HEK293 (cell line): ENCODE measurements around the gene NKX1-1.

Source experiments
- CTCF ChIA-PET: fragments of 350-600 bp; formaldehyde crosslinking; extraction: SDS; loops from one replicate; lab custom pipeline; 2021; ENCODE audit warnings: antibody characterized with exemption; lab: Yijun Ruan, JAX
- POLR2A ChIA-PET: fragments of 300-600 bp; formaldehyde crosslinking; extraction: SDS; loops from one replicate; lab custom pipeline; 2020; ENCODE audit warnings: antibody characterized with exemption, inconsistent platforms; lab: Yijun Ruan, JAX
- H3K27ac ChIP-seq: fragments of 200-500 bp; sonication (Bioruptor generic); 2 replicates; pipeline ENCODE4 v1.5.1; 2014; ENCODE audit warnings: low read depth, low read length, control low read depth, inconsistent platforms; ENCODE audit errors: extremely low read depth
- H3K36me3 ChIP-seq, 2 experiments: fragments of 200-500 bp in 1 of 2; sonication (Bioruptor generic) in 1 of 2; 1 replicate in 1 of 2; 2 replicates in 1 of 2; pipeline ENCODE4 v1.5.1; 2014 to 2017; ENCODE audit warnings: inconsistent platforms in 2 of 2, low read length in 2 of 2; ENCODE audit not compliant: control insufficient read depth in 2 of 2, insufficient read depth in 1 of 2
- H3K4me1 ChIP-seq: fragments of 200-500 bp; sonication (Bioruptor generic); 2 replicates; pipeline ENCODE4 v1.5.1; 2014; ENCODE audit warnings: mild to moderate bottlenecking, low read length, inconsistent platforms; ENCODE audit not compliant: control insufficient read depth, insufficient read depth
- H3K4me3 ChIP-seq: 2 replicates; pipeline ENCODE4 v1.5.1; 2011; ENCODE audit warnings: low read depth, mild to moderate bottlenecking, control low read depth, low read length, moderate library complexity
- H3K9me3 ChIP-seq: fragments of 200-500 bp; sonication (Bioruptor generic); 2 replicates; pipeline ENCODE4 v1.5.1; 2014; ENCODE audit warnings: low read depth, low read length, inconsistent platforms; ENCODE audit not compliant: control insufficient read depth, insufficient read depth
- KLF1 ChIP-seq: fragments of 450-650 bp; formaldehyde crosslinking; IDR thresholded peaks from 2 replicates; pipeline ENCODE4 v1.5.1; 2016; ENCODE audit warnings: missing biosample characterization, missing genetic modification characterization
- PBX3 ChIP-seq: sonication (generic); formaldehyde crosslinking; IDR thresholded peaks from 2 replicates; pipeline ENCODE4 v1.8.1; 2022; ENCODE audit warnings: mild to moderate bottlenecking, moderate library complexity, missing genetic modification reagents
- ZBTB48 ChIP-seq: fragments of 450-650 bp; formaldehyde crosslinking; IDR thresholded peaks from 2 replicates; pipeline ENCODE4 v1.5.1; 2016; ENCODE audit warnings: missing biosample characterization, missing genetic modification characterization
- ZIC2 ChIP-seq: fragments of 450-650 bp; formaldehyde crosslinking; IDR thresholded peaks from 2 replicates; pipeline ENCODE4 v1.5.1; 2016; ENCODE audit warnings: missing biosample characterization, missing genetic modification characterization
- ZNF114 ChIP-seq: fragments of 450-650 bp; formaldehyde crosslinking; IDR thresholded peaks from 2 replicates; pipeline ENCODE4 v1.5.0; 2017; ENCODE audit warnings: missing biosample characterization, missing genetic modification characterization
- ZNF138 ChIP-seq: fragments of 450-650 bp; formaldehyde crosslinking; IDR thresholded peaks from 2 replicates; pipeline ENCODE4 v1.5.1; 2016; ENCODE audit warnings: missing biosample characterization, missing genetic modification characterization, borderline replicate concordance
- ZNF239 ChIP-seq: fragments of 450-650 bp; formaldehyde crosslinking; IDR thresholded peaks from 2 replicates; pipeline ENCODE4 v1.5.1; 2016; ENCODE audit warnings: missing biosample characterization, missing genetic modification characterization
- ZNF776 ChIP-seq: fragments of 450-650 bp; formaldehyde crosslinking; IDR thresholded peaks from 2 replicates; pipeline ENCODE4 v1.5.0; 2017; ENCODE audit warnings: missing biosample characterization, missing genetic modification characterization, borderline replicate concordance
- ZNF792 ChIP-seq: fragments of 450-650 bp; formaldehyde crosslinking; IDR thresholded peaks from 2 replicates; pipeline ENCODE4 v1.5.1; 2016; ENCODE audit warnings: missing biosample characterization, missing genetic modification characterization
- TF ChIP-seq, protein P1 (sequence below): fragments of 450-650 bp; IDR thresholded peaks from 2 replicates; pipeline ENCODE4 v1.5.1; 2018; ENCODE audit warnings: missing biosample characterization, mild to moderate bottlenecking, missing genetic modification characterization
- TF ChIP-seq, protein P2 (sequence below): fragments of 450-650 bp; formaldehyde crosslinking; conservative IDR thresholded peaks from 2 replicates; pipeline ENCODE4 v1.5.1; 2016; ENCODE audit warnings: low read depth, missing biosample characterization, missing genetic modification characterization

NKX1-1 gene

DNA sequence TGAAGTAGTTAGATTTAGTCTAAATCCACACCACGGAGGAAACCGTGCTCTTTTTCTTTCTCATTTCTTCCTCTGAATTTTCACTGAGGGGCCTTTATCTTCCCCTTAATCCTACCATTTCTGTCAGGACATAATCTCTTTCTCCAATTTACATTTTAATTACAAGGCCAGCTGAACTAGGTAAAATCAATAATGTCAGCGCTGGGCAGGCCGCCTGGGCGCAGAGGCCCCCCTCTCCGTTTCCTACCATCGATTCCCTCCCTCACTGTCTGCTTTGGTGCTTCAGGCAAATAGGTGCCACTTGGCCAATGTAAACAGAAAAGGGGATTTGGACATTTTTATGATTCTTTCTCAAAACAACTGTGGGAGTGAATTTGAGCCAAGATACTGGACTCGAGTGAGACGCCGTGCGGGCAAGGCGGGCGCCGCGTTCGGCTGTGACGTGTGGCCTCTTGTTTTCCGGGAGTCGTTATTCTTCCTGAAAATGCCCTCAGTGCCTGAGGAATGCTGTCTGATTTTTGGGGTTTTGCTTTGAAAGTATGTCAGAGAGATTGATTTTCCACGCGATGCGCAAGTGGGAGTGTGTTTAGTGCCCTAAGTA is 36.7 kb downstream of the NKX1-1 start (continued):
- TF ChIP-seq KLF1 (tag by site-specific recombination) (no peak), ZNF239 (tag by site-specific recombination) (no peak)
- TF ChIP-seq, protein P1, sequence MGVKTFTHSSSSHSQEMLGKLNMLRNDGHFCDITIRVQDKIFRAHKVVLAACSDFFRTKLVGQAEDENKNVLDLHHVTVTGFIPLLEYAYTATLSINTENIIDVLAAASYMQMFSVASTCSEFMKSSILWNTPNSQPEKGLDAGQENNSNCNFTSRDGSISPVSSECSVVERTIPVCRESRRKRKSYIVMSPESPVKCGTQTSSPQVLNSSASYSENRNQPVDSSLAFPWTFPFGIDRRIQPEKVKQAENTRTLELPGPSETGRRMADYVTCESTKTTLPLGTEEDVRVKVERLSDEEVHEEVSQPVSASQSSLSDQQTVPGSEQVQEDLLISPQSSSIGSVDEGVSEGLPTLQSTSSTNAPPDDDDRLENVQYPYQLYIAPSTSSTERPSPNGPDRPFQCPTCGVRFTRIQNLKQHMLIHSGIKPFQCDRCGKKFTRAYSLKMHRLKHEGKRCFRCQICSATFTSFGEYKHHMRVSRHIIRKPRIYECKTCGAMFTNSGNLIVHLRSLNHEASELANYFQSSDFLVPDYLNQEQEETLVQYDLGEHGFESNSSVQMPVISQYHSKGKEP (tag by site-specific recombination) = no peak

GRCh38 chr4:1369091-1369450 is 37.2 kb downstream of the NKX1-1 start:
- Histone ChIP-seq H3K4me1 (no peaks in the 10 kb centered on the region), H3K4me3 (no peak overlapping the region), H3K9me3 (no peaks in the 10 kb centered on the region), H3K36me3 (peaks cover 0 to 55% of the 10 kb centered on the region in 2 experiments; a peak in 1 of 3 replicates), H3K27ac (no peak overlapping the region)
- POLR2A ChIA-PET = no interaction called here
- TF ChIP-seq ZIC2 (tag by site-specific recombination) = 0 out of 2 replicates have a peak, but pooled peaks have one; percentile 5
- TF ChIP-seq PBX3 (CRISPR knock-in tag) = no peak
- CTCF ChIA-PET = no interaction called here

DNA sequence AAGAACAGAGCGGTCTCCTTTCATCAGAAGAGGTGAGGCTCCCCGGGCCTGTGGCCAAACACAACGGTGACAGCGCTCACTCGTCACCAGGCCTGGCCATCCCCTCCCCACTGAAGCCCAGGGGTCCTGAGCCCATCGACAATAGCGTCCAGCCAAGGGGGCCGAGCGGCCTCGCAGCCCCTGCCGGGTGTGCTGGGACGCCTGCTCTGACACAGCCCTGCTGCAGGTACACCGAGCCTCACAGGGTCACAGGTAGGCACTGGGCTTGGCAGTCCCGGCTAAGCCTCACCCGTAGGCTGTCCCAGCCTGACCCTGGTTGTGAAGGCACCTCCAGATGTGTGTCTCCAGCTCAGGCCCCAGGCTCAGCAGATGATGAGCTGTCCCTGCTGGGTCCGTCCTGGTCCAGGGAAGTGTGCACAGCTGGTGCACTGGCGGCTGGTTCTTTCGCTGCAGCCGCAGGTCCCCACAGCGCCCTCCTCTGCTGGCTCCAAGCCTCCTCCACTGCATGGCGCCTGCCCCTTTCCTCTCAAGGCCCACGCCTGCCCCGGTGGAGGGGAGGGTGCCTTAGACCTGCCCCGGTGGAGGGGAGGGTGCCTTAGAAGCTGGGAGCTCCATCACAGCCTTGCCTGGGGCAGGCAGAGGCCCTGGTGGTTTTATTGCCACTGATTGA is 37.7 kb downstream of the NKX1-1 start:
- Histone ChIP-seq H3K9me3 (no peaks in the 10 kb centered on the region), H3K36me3 (peaks cover 0 to 51% of the 10 kb centered on the region in 2 experiments; a peak in 1 of 3 replicates), H3K27ac (no peak overlapping the region), H3K4me1 (no peaks in the 10 kb centered on the region), H3K4me3 (no peak overlapping the region)
- TF ChIP-seq, protein P2, sequence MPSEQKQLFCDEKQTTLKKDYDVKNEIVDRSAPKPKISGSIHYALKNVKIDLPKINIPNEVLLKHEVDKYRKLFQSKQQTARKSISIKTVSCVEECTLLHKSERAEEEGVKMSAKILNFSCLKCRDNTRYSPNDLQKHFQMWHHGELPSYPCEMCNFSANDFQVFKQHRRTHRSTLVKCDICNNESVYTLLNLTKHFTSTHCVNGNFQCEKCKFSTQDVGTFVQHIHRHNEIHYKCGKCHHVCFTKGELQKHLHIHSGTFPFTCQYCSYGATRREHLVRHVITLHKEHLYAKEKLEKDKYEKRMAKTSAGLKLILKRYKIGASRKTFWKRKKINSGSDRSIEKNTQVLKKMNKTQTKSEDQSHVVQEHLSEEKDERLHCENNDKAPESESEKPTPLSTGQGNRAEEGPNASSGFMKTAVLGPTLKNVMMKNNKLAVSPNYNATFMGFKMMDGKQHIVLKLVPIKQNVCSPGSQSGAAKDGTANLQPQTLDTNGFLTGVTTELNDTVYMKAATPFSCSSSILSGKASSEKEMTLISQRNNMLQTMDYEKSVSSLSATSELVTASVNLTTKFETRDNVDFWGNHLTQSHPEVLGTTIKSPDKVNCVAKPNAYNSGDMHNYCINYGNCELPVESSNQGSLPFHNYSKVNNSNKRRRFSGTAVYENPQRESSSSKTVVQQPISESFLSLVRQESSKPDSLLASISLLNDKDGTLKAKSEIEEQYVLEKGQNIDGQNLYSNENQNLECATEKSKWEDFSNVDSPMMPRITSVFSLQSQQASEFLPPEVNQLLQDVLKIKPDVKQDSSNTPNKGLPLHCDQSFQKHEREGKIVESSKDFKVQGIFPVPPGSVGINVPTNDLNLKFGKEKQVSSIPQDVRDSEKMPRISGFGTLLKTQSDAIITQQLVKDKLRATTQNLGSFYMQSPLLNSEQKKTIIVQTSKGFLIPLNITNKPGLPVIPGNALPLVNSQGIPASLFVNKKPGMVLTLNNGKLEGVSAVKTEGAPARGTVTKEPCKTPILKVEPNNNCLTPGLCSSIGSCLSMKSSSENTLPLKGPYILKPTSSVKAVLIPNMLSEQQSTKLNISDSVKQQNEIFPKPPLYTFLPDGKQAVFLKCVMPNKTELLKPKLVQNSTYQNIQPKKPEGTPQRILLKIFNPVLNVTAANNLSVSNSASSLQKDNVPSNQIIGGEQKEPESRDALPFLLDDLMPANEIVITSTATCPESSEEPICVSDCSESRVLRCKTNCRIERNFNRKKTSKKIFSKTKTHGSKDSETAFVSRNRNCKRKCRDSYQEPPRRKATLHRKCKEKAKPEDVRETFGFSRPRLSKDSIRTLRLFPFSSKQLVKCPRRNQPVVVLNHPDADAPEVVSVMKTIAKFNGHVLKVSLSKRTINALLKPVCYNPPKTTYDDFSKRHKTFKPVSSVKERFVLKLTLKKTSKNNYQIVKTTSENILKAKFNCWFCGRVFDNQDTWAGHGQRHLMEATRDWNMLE (tag by site-specific recombination) = no peak
- TF ChIP-seq ZNF138 (tag by site-specific recombination) (no peak), ZIC2 (tag by site-specific recombination) (peak; percentile 24; the same call in 1 of the 2 replicates)
- POLR2A ChIA-PET = no interaction called here
- CTCF ChIA-PET = no interaction called here

DNA sequence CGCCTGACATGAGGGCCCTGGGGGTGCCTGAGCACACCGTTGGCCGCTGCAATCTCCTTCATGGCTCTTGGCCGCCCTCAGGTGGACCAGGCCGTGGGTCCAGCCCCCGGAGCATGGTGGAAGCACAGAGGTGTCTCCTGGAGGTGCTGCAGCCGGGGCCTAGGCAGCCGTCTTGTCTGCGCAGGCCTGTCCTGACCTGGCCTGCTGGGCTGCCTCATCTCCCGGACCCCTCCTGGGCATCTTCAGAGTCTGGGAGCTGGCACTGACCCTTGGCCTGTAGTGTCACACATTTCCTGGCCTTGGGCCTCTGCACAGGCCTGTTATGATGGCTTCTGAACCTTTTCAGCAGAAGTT is 38.3 kb downstream of the NKX1-1 start:
- TF ChIP-seq ZNF114 (tag by site-specific recombination) (no peak), ZNF792 (tag by site-specific recombination) (no peak), ZNF776 (tag by site-specific recombination) (no peak), ZIC2 (tag by site-specific recombination) (no peak), ZBTB48 (tag by site-specific recombination) (no peak)
- TF ChIP-seq, all 188 proteins: peak for 0
- Histone ChIP-seq H3K9me3 (no peaks in the 10 kb centered on the region), H3K4me3 (no peak overlapping the region), H3K36me3 (peaks cover 0 to 50% of the 10 kb centered on the region in 2 experiments; a peak in 1 of 3 replicates), H3K27ac (no peak overlapping the region), H3K4me1 (no peaks in the 10 kb centered on the region)
- CTCF ChIA-PET = no interaction called here
- POLR2A ChIA-PET = no interaction called here
